ENCODE data around the gene USP11. TPM values are rescaled to one million over a fixed set of nuclear protein-coding genes. Genes with fewer than 3 reads are reported as not detected.
"Not testable (repeated sequence)": the region's sequence is repeated elsewhere in the genome, so short reads cannot be mapped to it uniquely, and the experiment has no call there.

The USP11 gene
- total and polyA plus RNA-seq, 2 donors, result 26.7 to 40.9 TPM

- DNase-seq (ENCODE audit: low read depth in 6 of 9, low spot score in 9 of 9), result no peak
- Histone ChIP-seq H3K4me3 (ENCODE audit: low read length in 2 of 2) (no peak overlapping the region), H3K36me3 (ENCODE audit: control insufficient read depth in 2 of 2, insufficient read depth in 2 of 2, low read length in 1 of 2) (no peaks in the 10 kb centered on the region), H3K9me3 (ENCODE audit: control insufficient read depth in 2 of 2, insufficient read depth in 1 of 2, low read length in 1 of 2) (no peaks in the 10 kb centered on the region), H3K27ac (ENCODE audit: low read depth in 1 of 2, low read length in 1 of 2) (no peak overlapping the region), H3K27me3 (ENCODE audit: control insufficient read depth in 2 of 2, insufficient read depth in 1 of 2, low read length in 1 of 2) (no peaks in the 10 kb centered on the region), H3K4me1 (ENCODE audit: control insufficient read depth in 2 of 2, insufficient read depth in 2 of 2, low read length in 2 of 2) (no peaks in the 10 kb centered on the region)
- 96% methylated on average over 7 of the region's 7 CpGs for WGBS
These were observed 40.4 kb downstream of the USP11 start for GRCh38 chrX:47273011-47273730.

GRCh38 chrX:47278691-47279090, 45.9 kb downstream of the USP11 start:
- H3K27ac ChIP-seq (ENCODE audit: low read depth in 1 of 2, low read length in 1 of 2), result no peak overlapping the region
- H3K4me1 ChIP-seq (ENCODE audit: control insufficient read depth in 2 of 2, insufficient read depth in 2 of 2, low read length in 2 of 2), result no peaks in the 10 kb centered on the region
- DNase-seq (ENCODE audit: low read depth in 6 of 9, low spot score in 9 of 9), result no peak
- no peak overlapping the region for H3K4me3 ChIP-seq (ENCODE audit: low read length in 2 of 2)
- H3K27me3 ChIP-seq (ENCODE audit: control insufficient read depth in 2 of 2, insufficient read depth in 1 of 2, low read length in 1 of 2), result no peaks in the 10 kb centered on the region
- no peaks in the 10 kb centered on the region for H3K9me3 ChIP-seq (ENCODE audit: control insufficient read depth in 2 of 2, insufficient read depth in 1 of 2, low read length in 1 of 2)
- no peaks in the 10 kb centered on the region for H3K36me3 ChIP-seq (ENCODE audit: control insufficient read depth in 2 of 2, insufficient read depth in 2 of 2, low read length in 1 of 2)
- WGBS, result 89% methylated on average over 2 of the region's 2 CpGs

GRCh38 chrX:47283015-47283771, 50.4 kb downstream of the USP11 start:
- no peaks in the 10 kb centered on the region for H3K27me3 ChIP-seq (ENCODE audit: control insufficient read depth in 2 of 2, insufficient read depth in 1 of 2, low read length in 1 of 2)
- no peaks in the 10 kb centered on the region for H3K9me3 ChIP-seq (ENCODE audit: control insufficient read depth in 2 of 2, insufficient read depth in 1 of 2, low read length in 1 of 2)
- H3K36me3 ChIP-seq (ENCODE audit: control insufficient read depth in 2 of 2, insufficient read depth in 2 of 2, low read length in 1 of 2), result no peaks in the 10 kb centered on the region
- H3K4me3 ChIP-seq (ENCODE audit: low read length in 2 of 2), result no peak overlapping the region
- no peak for DNase-seq (ENCODE audit: low read depth in 6 of 9, low spot score in 9 of 9)
- no peaks in the 10 kb centered on the region for H3K4me1 ChIP-seq (ENCODE audit: control insufficient read depth in 2 of 2, insufficient read depth in 2 of 2, low read length in 2 of 2)
- H3K27ac ChIP-seq (ENCODE audit: low read depth in 1 of 2, low read length in 1 of 2), result no peak overlapping the region
- WGBS, result 82% methylated on average over 18 of the region's 18 CpGs

- H3K4me1 ChIP-seq (ENCODE audit: control insufficient read depth in 2 of 2, insufficient read depth in 2 of 2, low read length in 2 of 2); H3K9me3 ChIP-seq (ENCODE audit: control insufficient read depth in 2 of 2, insufficient read depth in 1 of 2, low read length in 1 of 2); H3K36me3 ChIP-seq (ENCODE audit: control insufficient read depth in 2 of 2, insufficient read depth in 2 of 2, low read length in 1 of 2); H3K27ac ChIP-seq (ENCODE audit: low read depth in 1 of 2, low read length in 1 of 2); H3K27me3 ChIP-seq (ENCODE audit: control insufficient read depth in 2 of 2, insufficient read depth in 1 of 2, low read length in 1 of 2); H3K4me3 ChIP-seq (ENCODE audit: low read length in 2 of 2); DNase-seq (ENCODE audit: low read depth in 6 of 9, low spot score in 9 of 9): not testable (repeated sequence)
- 93% methylated on average over 10 of the region's 10 CpGs for WGBS
These were observed 51.8 kb downstream of the USP11 start for GRCh38 chrX:47284616-47285015.

GRCh38 chrX:47285836-47286320, 53.1 kb downstream of the USP11 start:
- no peaks in the 10 kb centered on the region for H3K9me3 ChIP-seq (ENCODE audit: control insufficient read depth in 2 of 2, insufficient read depth in 1 of 2, low read length in 1 of 2)
- H3K4me3 ChIP-seq (ENCODE audit: low read length in 2 of 2), result no peak overlapping the region
- no peaks in the 10 kb centered on the region for H3K4me1 ChIP-seq (ENCODE audit: control insufficient read depth in 2 of 2, insufficient read depth in 2 of 2, low read length in 2 of 2)
- H3K27ac ChIP-seq (ENCODE audit: low read depth in 1 of 2, low read length in 1 of 2), result no peak overlapping the region
- 44% methylated on average over 6 of the region's 6 CpGs for WGBS
- H3K36me3 ChIP-seq (ENCODE audit: control insufficient read depth in 2 of 2, insufficient read depth in 2 of 2, low read length in 1 of 2), result no peaks in the 10 kb centered on the region
- DNase-seq (ENCODE audit: low read depth in 6 of 9, low spot score in 9 of 9), result no peak
- no peaks in the 10 kb centered on the region for H3K27me3 ChIP-seq (ENCODE audit: control insufficient read depth in 2 of 2, insufficient read depth in 1 of 2, low read length in 1 of 2)

- Histone ChIP-seq H3K4me3 (ENCODE audit: low read length in 2 of 2) (no peak overlapping the region), H3K36me3 (ENCODE audit: control insufficient read depth in 2 of 2, insufficient read depth in 2 of 2, low read length in 1 of 2) (no peaks in the 10 kb centered on the region), H3K27me3 (ENCODE audit: control insufficient read depth in 2 of 2, insufficient read depth in 1 of 2, low read length in 1 of 2) (peaks cover 0 to 3% of the 10 kb centered on the region in 2 donors), H3K4me1 (ENCODE audit: control insufficient read depth in 2 of 2, insufficient read depth in 2 of 2, low read length in 2 of 2) (no peaks in the 10 kb centered on the region), H3K9me3 (ENCODE audit: control insufficient read depth in 2 of 2, insufficient read depth in 1 of 2, low read length in 1 of 2) (no peaks in the 10 kb centered on the region), H3K27ac (ENCODE audit: low read depth in 1 of 2, low read length in 1 of 2) (no peak overlapping the region)
- 78% methylated on average over 5 of the region's 5 CpGs for WGBS
- DNase-seq (ENCODE audit: low read depth in 6 of 9, low spot score in 9 of 9), result no peak
These were observed 60.3 kb downstream of the USP11 start for GRCh38 chrX:47293106-47293505.

GRCh38 chrX:47296766-47297365, 64.1 kb downstream of the USP11 start:
- Histone ChIP-seq H3K4me1 (ENCODE audit: control insufficient read depth in 2 of 2, insufficient read depth in 2 of 2, low read length in 2 of 2) (no peaks in the 10 kb centered on the region), H3K9me3 (ENCODE audit: control insufficient read depth in 2 of 2, insufficient read depth in 1 of 2, low read length in 1 of 2) (no peaks in the 10 kb centered on the region), H3K27ac (ENCODE audit: low read depth in 1 of 2, low read length in 1 of 2) (no peak overlapping the region), H3K36me3 (ENCODE audit: control insufficient read depth in 2 of 2, insufficient read depth in 2 of 2, low read length in 1 of 2) (no peaks in the 10 kb centered on the region), H3K4me3 (ENCODE audit: low read length in 2 of 2) (no peak overlapping the region), H3K27me3 (ENCODE audit: control insufficient read depth in 2 of 2, insufficient read depth in 1 of 2, low read length in 1 of 2) (no peaks in the 10 kb centered on the region)
- WGBS, result 95% methylated on average over 5 of the region's 5 CpGs
- DNase-seq (ENCODE audit: low read depth in 6 of 9, low spot score in 9 of 9), result no peak

GRCh38 chrX:47297874-47298273, 65.1 kb downstream of the USP11 start:
- Histone ChIP-seq H3K27ac (ENCODE audit: low read depth in 1 of 2, low read length in 1 of 2) (no peak overlapping the region), H3K4me1 (ENCODE audit: control insufficient read depth in 2 of 2, insufficient read depth in 2 of 2, low read length in 2 of 2) (no peaks in the 10 kb centered on the region), H3K9me3 (ENCODE audit: control insufficient read depth in 2 of 2, insufficient read depth in 1 of 2, low read length in 1 of 2) (no peaks in the 10 kb centered on the region), H3K4me3 (ENCODE audit: low read length in 2 of 2) (no peak overlapping the region), H3K36me3 (ENCODE audit: control insufficient read depth in 2 of 2, insufficient read depth in 2 of 2, low read length in 1 of 2) (no peaks in the 10 kb centered on the region), H3K27me3 (ENCODE audit: control insufficient read depth in 2 of 2, insufficient read depth in 1 of 2, low read length in 1 of 2) (peaks cover 0 to 1% of the 10 kb centered on the region in 2 donors)
- 97% methylated on average over 5 of the region's 5 CpGs for WGBS
- no peak for DNase-seq (ENCODE audit: low read depth in 6 of 9, low spot score in 9 of 9)

Measured in thymus (tissue), 11 donors.